ENCODE results near the gene TMEM259. TPM values are rescaled to one million over a fixed set of nuclear protein-coding genes. Genes with fewer than 3 reads are reported as not detected.
A peak's percentile ranks its signal among the peaks of the same experiment; 100 is the strongest.

The TMEM259 gene
- 96.6 TPM for total RNA-seq

DNA sequence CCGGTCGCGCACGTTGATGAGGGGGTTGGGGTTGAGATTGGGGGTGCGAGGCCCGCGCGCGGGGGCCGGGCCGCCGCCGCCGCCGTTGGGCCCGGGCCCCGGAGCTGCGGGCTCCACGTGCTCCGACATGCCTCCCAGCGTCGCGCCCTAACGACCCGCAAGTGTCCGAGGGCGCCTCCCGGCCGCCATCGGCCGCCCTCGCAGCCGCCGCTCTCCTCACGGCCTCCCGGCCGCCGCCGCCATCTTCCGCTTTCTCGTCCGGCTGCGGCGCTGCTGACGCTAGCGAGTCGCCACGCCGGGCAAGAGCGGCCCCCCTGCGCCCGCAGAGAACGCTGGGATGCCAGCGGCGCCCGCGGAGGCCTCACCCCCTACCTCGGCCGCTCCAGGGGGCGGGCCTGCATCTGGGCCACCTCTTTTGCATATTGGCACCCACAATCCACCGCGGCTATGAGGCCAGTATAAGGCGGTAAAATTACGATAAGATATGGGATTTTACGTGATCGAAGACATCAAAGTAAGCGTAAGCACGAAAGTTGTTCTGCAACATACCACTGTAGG lies at the start of gene TMEM259:
Gene TMEM259 (minus strand): TSS at position 256 of the 558 bp plus-strand sequence. CDS start 127 bp downstream, at position 129.

DNA sequence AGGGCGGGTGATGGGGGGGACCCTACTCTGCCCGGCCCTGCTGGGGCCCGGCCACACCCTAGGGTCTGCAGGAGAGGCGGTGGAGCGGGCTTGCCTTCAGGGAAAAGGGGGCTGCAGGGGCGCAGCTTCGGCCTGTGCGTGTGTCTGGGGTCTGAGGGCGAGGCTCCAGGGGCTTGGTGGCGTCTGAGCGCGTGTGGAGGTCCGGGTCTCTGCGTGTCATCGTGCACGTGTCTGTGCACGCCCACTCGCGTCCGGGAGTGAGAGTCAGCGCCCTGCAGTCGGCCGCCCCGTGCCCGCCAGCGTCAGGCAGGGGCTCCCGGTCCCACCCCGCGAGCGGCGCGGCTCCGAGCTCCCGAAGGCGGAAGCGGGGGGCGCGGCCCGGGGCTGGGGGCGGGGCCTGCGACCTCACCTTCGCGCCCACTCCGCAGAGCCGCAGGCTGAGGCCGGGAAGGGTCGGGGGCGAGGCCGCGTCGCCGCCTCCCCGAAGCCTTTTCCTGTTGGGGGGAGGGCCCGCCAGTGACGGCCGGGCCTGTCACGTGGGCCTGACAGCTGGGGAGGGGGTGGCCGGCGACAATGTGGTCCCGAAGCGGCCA lies 45.9 kb upstream of the TMEM259 start, which contains the start of gene ARHGAP45:
Gene ARHGAP45 (plus strand): TSS at position 420 of the 593 bp plus-strand sequence. CDS start 239 bp downstream, outside the sequence.

GRCh38 chr19:1039646-1040475 lies 18.9 kb upstream of the TMEM259 start, which contains the start of gene ABCA7:
ABCA7 (plus strand) TSS chr19:1040107; CDS start chr19:1041362, 1,255 bp downstream.

GRCh38 chr19:1025960-1026782 lies 5.2 kb upstream of the TMEM259 start, which contains the start of gene CNN2:
CNN2 (plus strand) TSS chr19:1026608; CDS start chr19:1026662, 54 bp downstream.

GRCh38 chr19:1000095-1000494 lies 20.8 kb downstream of the TMEM259 start, which contains the start of gene GRIN3B:
GRIN3B (plus strand) TSS chr19:1000419; CDS start chr19:1000438, 19 bp downstream.

DNA sequence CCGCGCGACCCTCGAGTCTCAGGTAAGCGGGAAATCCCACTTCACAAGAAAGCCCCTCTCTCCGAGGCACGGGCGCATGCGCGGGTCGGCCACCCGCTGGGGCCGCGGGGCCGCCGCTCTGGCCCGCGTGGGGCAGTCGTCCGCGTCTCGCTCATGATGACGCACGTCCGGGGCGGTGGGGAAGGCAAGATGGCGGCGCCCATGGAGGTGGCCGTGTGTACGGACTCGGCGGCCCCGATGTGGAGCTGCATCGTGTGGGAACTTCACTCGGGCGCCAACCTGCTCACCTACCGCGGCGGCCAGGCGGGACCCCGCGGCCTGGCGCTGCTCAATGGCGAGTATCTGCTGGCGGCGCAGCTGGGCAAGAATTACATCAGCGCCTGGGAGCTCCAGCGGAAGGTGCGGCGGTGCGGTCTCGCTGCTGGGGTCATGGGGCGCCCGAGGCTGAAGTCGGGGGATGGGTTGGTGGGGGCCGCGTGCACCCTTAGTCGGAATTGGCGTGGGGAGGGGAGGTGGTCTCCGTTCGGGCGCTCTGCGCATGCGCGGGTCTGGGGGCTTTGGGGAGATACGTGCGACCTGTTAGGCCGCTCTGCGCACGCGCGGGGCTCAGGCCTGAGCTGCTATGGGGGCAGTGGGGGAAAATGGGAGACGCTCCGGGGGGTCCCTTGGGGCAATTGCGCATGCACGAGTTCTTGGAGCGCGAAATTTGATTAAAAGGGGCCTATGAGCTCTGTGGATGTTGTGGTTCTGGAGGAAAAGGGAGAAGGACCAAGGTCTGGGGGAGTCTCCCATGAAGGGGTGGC lies 36.6 kb downstream of the TMEM259 start, which contains the start of gene WDR18:
Gene WDR18 (plus strand): TSS at position 181 of the 803 bp plus-strand sequence. CDS start 9 bp downstream, at position 190.

Small RNAs within 50 kb of the gene (small RNA-seq; reads per million reads assigned to genes)
- 0.39 reads per million, percentile 50 among the genes with 10 or more reads in this experiment for gene RNU6-2 (ENCODE audit: low replicate concordance)

Other genes with a start within 250 kb of the TMEM259 start
- 301 TPM for gene PTBP1, start 223.7 kb downstream of the TMEM259 start, total RNA-seq
- 10.9 TPM for gene PLPPR3, start 199.2 kb downstream of the TMEM259 start, total RNA-seq
- 30.4 TPM for gene AZU1, start 193.3 kb downstream of the TMEM259 start, total RNA-seq
- 93.5 TPM for gene PRTN3, start 180.1 kb downstream of the TMEM259 start, total RNA-seq
- 59.8 TPM for gene ELANE, start 168.8 kb downstream of the TMEM259 start, total RNA-seq
- 16.5 TPM for gene CFD, start 161.5 kb downstream of the TMEM259 start, total RNA-seq
- gene MED16, start 127.9 kb downstream of the TMEM259 start, total RNA-seq = 62.2 TPM
- not detected for gene RNU6-9, start 127.6 kb downstream of the TMEM259 start, total RNA-seq
- gene R3HDM4, start 107.9 kb downstream of the TMEM259 start, total RNA-seq = 54.5 TPM
- 0.88 TPM for gene KISS1R, start 103.8 kb downstream of the TMEM259 start, total RNA-seq
- 56.3 TPM for gene ARID3A, start 95.1 kb downstream of the TMEM259 start, total RNA-seq
- 104 TPM for gene WDR18, start 36.8 kb downstream of the TMEM259 start, total RNA-seq
- 0.47 TPM for gene GRIN3B, start 20.7 kb downstream of the TMEM259 start, total RNA-seq
- not detected for gene RNU6-2, start 399 bp upstream of the TMEM259 start, total RNA-seq
- 194 TPM for gene CNN2, start 5.5 kb upstream of the TMEM259 start, total RNA-seq
- gene ABCA7, start 19.0 kb upstream of the TMEM259 start, total RNA-seq = 16.5 TPM
- gene ARHGAP45, start 46.0 kb upstream of the TMEM259 start, total RNA-seq = 24.3 TPM
- gene POLR2E, start 74.3 kb upstream of the TMEM259 start, total RNA-seq = 110 TPM
- gene GPX4, start 82.9 kb upstream of the TMEM259 start, total RNA-seq = 175 TPM
- gene SBNO2, start 153.1 kb upstream of the TMEM259 start, total RNA-seq = 26.6 TPM
- 78.9 TPM for gene STK11, start 184.7 kb upstream of the TMEM259 start, total RNA-seq
- gene CBARP, start 216.9 kb upstream of the TMEM259 start, total RNA-seq = 2.3 TPM
- gene ATP5F1D, start 220.6 kb upstream of the TMEM259 start, total RNA-seq = 73.6 TPM
- 40.8 TPM for gene MIDN, start 227.5 kb upstream of the TMEM259 start, total RNA-seq
- gene CIRBP, start 248.2 kb upstream of the TMEM259 start, total RNA-seq = 748 TPM

Data from metanephros (tissue), 2 donors.